GM21447 (cell line): ENCODE data around the gene CYP2F1.

Experiments
- ATAC-seq: cut with Tn5 transposase; IDR thresholded peaks from one replicate; pipeline ENCODE4 v1.9.1; 2021; ENCODE audit not compliant: unreplicated experiment

CYP2F1 gene

GRCh38 chr19:41175801-41176777 lies 61.9 kb downstream of the CYP2F1 start:
- ATAC-seq, result no peak
